Right lobe of liver (tissue), 6 donors: ENCODE measurements around the gene NUAK1. TPM values are rescaled to one million over a fixed set of nuclear protein-coding genes. Genes with fewer than 3 reads are reported as not detected.

Source experiments
- ATAC-seq, 4 donors: fragments of 200-7000 bp; cut with Tn5 transposase; one replicate each; pipeline ENCODE4 v1.9.1; 2020; ENCODE audit warnings: mild to moderate bottlenecking in 4 of 4, moderate library complexity in 4 of 4
- DNase-seq, 3 donors: peaks; one replicate each; pipeline ENCODE4 v3.0.0-alpha.2; 2020
- H3K27ac ChIP-seq, 3 donors: fragments of 200-600 bp; one replicate each; pipeline ENCODE4 v1.8.0; 2022
- H3K27me3 ChIP-seq, 2 donors: fragments of 200-600 bp; one replicate each; pipeline ENCODE4 v1.8.0; 2022
- H3K36me3 ChIP-seq, 4 donors: fragments of 200-600 bp; sonication (generic) in 1 of 4; one replicate each; pipeline versions ENCODE4 v1.5.1 to v1.8.0; 2017 to 2022; ENCODE audit warnings: control low read depth in 1 of 4
- H3K4me1 ChIP-seq, 4 donors: fragments of 200-600 bp; sonication (generic) in 1 of 4; one replicate each; pipeline versions ENCODE4 v1.5.1 to v1.8.0; 2017 to 2022; ENCODE audit warnings: control low read depth in 1 of 4
- H3K4me3 ChIP-seq, 3 donors: fragments of 200-600 bp; one replicate each; pipeline ENCODE4 v1.8.0; 2022
- H3K9me3 ChIP-seq, 4 donors: fragments of 200-600 bp; sonication (generic) in 1 of 4; one replicate each; pipeline versions ENCODE4 v1.5.1 to v1.8.0; 2017 to 2022; ENCODE audit warnings: control low read depth in 1 of 4
- CTCF ChIP-seq, 4 donors: fragments of 200-600 bp in 3 of 4; fragments of 450-650 bp in 1 of 4; IDR thresholded peaks; one replicate each; pipeline versions ENCODE4 v1.5.1 to v1.8.0; 2016 to 2022; ENCODE audit warnings: antibody characterized with exemption in 4 of 4, mild to moderate bottlenecking in 2 of 4
- POLR2A ChIP-seq: fragments of 450-650 bp; IDR thresholded peaks from one replicate; pipeline ENCODE4 v1.6.1; 2017; ENCODE audit warnings: antibody characterized with exemption, mild to moderate bottlenecking
- WGBS: methylation state at CpG from one replicate; pipeline ENCODE4 v1.1.6; 2018; ENCODE audit warnings: low coverage, low lambda C conversion rate; ENCODE audit not compliant: insufficient coverage; ENCODE audit errors: missing lambda C conversion rate; 5-methylcytosine and 5-hydroxymethylcytosine counted together
- intact Hi-C, 2 donors: fragments of 100-400 bp; cut with DNase I; formaldehyde crosslinking; loops; one replicate each; pipeline versions ENCODE4 v1.11.2 to v1.14.1; 2022
- total RNA-seq, 6 experiments: library from RNA; depleted of rRNA in 2 of 6; stranded (reverse); fragments of >200 nt in 2 of 6; fragmentation: NEBNext Ultra II Directional in 3 of 6; extraction: Animal tissue kit (Norgen Biotek cat#: 25700) in 3 of 6; gene quantifications; one replicate each; pipeline versions ENCODE4 v1.1.0 to v1.2.4, GENCODE V29; 2016 to 2023
- donor health status: DM: no; HTN: yes; CAD: no.
- donor health status: DM: no; HTN: no; CAD: no.
- donor health status: DM: no; HTN: no; CAD: no.
- donor health status: DM: no; HTN: yes; CAD: no.
- donor health status: DM: no; HTN: yes; CAD: no.

The NUAK1 gene
- total RNA-seq, 6 experiments from 2014 or later, result 2.0 to 11.0 (median 3.5) TPM

GRCh38 chr12:106073179-106073578, 65.6 kb downstream of the NUAK1 start:
- DNase-seq (no peak), ATAC-seq (no peak)
- Histone ChIP-seq H3K36me3 (peaks cover 0 to 2% (median 0%) of the 10 kb centered on the region in 4 donors), H3K4me1 (peaks cover 0 to 19% (median 3%) of the 10 kb centered on the region in 4 donors), H3K27me3 (no peaks in the 10 kb centered on the region), H3K27ac (no peak overlapping the region), H3K4me3 (no peak overlapping the region), H3K9me3 (no peaks in the 10 kb centered on the region)
- WGBS, result 96% methylated on average over 3 of the region's 3 CpGs
- TF ChIP-seq POLR2A (no peak), CTCF (IDR thresholded peaks at IDR 0.05) (no peak)
- intact Hi-C loops, result no loop called here

- no peaks in the 10 kb centered on the region for H3K27me3 ChIP-seq
- H3K27ac ChIP-seq, result no peak overlapping the region
- peaks cover 0 to 19% (median 3%) of the 10 kb centered on the region in 4 donors for H3K4me1 ChIP-seq
- intact Hi-C loops, result no loop called here
- H3K36me3 ChIP-seq, result peaks cover 0 to 2% (median under 1%) of the 10 kb centered on the region in 4 donors
- TF ChIP-seq CTCF (IDR thresholded peaks at IDR 0.05) (no peak), POLR2A (no peak)
- ATAC-seq, result no peak
- no peak for DNase-seq
- 14% methylated on average over 1 of the region's 2 CpGs for WGBS
- H3K9me3 ChIP-seq, result no peaks in the 10 kb centered on the region
- H3K4me3 ChIP-seq, result no peak overlapping the region
Measured at GRCh38 chr12:106072751-106073150, 66.0 kb downstream of the NUAK1 start.

GRCh38 chr12:106071686-106072085, 67.1 kb downstream of the NUAK1 start:
- no peaks in the 10 kb centered on the region for H3K9me3 ChIP-seq
- no peak for TF ChIP-seq POLR2A
- TF ChIP-seq CTCF (IDR thresholded peaks at IDR 0.05), result no peak
- H3K27ac ChIP-seq, result peak overlapping the region in 2 of 3 donors; percentile 56 to 62
- no peaks in the 10 kb centered on the region for H3K27me3 ChIP-seq
- 79% methylated on average over 4 of the region's 4 CpGs for WGBS
- H3K36me3 ChIP-seq, result peaks cover 0 to 9% (median 3%) of the 10 kb centered on the region in 4 donors
- peaks cover 0 to 19% (median 3%) of the 10 kb centered on the region in 4 donors for H3K4me1 ChIP-seq
- no peak for DNase-seq
- H3K4me3 ChIP-seq, result no peak overlapping the region
- intact Hi-C loops, result no loop called here
- ATAC-seq, result no peak

GRCh38 chr12:106070611-106071010, 68.1 kb downstream of the NUAK1 start:
- peak; percentile 39 to 70 (median 55) for ATAC-seq
- peak overlapping the region; percentile 6 to 62 (median 56) for H3K27ac ChIP-seq
- WGBS, result 42% methylated on average over 4 of the region's 6 CpGs

More at GRCh38 chr12:106070611-106071010, 68.1 kb downstream of the NUAK1 start:
- DNase-seq, result no peak
- intact Hi-C loops, result no loop called here
- Histone ChIP-seq H3K9me3 (no peaks in the 10 kb centered on the region), H3K36me3 (peaks cover 0 to 9% (median 3%) of the 10 kb centered on the region in 4 donors), H3K4me1 (peaks cover 0 to 19% (median 3%) of the 10 kb centered on the region in 4 donors), H3K27me3 (no peaks in the 10 kb centered on the region), H3K4me3 (no peak overlapping the region)
- TF ChIP-seq CTCF (IDR thresholded peaks at IDR 0.05) (no peak), POLR2A (no peak)
